Measurements from ENCODE around the gene ADAMTS9.

The ADAMTS9 gene

DNA sequence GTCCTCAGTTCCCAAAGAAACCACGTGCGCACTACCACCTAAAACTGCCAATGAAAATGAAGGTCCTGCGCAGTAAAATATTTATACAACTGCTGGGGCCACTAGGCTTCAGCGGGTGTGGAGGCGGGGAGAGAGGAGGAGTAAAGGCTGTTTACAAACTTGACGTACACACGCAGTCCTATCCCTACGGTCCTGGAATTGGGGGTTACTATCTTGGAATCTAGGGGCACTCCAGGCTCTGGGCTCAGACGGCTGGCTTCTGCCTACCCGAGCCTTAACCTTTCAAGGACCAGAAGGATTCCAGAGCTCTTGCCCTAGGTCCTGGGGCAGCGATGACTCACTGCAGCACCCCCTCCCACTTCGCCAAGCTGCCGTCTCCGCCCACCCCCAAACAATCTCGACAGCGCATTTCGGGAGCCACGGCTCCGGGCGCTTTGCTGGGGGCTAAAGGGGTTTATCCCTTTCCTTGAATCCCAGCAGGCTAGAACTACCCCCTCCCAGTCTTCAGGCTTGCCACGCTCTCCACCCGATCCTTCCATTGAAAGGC, 3.0 kb downstream of the ADAMTS9 start:
- no peak for DNase-seq

DNA sequence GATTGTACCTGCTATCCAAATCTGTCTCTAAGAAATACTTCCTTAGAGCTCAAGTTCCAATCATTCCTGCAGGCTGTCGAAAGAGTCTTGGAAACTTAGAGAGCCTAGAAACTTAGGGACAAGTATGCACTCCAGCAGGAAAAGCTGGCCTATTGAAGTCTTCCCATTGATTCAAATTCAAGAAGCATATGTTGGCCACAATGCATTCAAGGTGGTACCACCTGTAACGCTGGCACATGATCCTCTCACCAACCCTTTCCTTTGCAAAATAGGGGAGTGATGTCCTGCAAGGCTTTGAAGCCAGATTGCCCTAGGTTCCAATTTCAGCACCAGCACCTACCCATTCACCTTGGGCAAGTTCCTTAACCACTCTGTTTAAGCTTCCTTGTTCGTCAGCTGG, 6.0 kb downstream of the ADAMTS9 start:
- DNase-seq: no peak

DNA sequence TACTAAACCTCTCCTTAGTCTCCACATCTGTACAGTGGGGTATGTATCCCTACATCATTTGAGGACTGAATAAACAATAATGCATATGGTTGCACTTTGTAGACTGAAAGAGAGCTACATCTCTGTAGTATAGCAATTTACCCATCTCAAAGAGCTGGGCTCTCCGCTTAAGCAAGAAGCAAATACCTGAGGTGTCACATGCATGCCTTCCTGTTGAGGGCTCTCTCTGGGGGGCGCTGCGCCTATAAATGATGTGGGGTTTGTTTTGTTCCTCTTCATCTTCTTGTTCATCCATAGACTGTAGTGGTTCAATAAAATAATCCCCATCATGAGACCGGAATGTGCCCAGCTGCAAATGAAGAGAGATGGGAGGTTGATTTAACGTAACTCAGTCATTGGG, 6.8 kb downstream of the ADAMTS9 start:
- DNase-seq: no peak

DNA sequence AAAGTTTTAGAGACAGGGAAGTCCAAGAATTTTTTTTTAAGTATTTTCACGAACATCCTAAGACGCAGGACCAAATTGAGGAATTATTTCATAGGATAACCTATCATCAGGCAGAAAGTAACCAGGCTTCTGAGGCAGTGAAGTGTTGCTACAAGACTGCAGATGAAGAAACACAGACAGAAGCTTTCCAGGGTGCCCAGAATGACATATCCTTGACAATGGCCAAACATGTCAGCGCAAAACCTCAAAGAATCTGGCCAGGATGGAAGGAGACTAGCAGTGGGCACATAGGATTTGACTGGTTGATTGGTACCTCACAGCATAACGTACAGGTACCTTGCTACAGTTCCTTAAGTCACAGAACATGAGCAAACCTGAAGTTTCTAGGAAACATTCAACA, 7.5 kb downstream of the ADAMTS9 start:
- DNase-seq: no peak

DNA sequence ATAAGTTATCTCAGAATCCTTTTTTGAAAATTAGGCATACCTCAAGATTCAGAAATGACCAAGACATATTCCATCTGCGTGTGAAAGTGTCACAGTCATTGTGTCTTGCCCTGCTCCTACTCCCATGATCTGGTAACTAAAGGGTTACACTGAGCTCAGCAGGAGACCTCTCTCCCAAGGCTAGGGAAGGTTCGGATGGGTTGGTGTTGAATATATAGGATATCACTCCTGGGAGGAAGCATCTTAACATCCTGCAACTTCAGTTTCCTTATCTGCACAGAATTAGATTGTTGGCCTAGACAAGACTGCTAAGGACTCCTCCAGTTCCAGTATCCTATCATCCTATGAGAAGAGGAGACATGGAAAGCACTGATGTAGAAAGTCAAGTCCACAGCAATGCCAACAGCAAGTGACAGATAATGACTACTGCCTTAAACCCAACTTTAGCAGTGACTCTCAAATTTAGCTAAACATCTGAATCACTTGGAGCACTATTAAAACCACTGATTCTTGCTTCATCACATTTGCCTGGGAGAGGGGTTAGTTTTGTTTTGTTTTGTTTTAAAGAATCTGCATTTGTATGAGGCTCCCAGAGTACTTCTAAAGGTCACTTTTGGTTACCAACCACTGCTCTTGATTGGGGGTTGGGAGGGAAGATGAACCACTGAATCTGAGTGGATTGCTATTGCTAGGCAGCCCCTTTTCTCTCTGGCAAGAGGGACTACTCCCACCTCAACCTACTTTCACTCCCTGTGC, 9.7 kb downstream of the ADAMTS9 start:
- no peak for DNase-seq

DNA sequence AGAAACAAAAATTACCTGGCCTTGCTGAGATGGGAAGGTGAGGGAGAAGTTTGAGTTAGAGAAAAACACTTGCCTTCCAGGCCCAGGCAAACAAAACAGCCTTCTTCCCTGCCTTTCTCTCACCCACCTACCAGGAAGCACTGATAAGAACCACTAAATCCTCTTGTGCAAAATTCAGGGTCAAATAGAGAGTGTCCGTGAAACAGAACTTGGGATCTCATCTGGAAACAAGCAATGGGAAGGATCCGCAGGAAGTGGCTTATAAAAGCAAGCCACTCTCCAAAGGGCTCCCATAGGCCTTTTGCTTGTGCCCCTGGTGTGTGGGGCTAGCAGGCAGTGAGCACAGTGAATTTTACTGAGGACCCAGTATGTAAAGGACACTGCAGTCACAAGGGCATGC, 11.0 kb downstream of the ADAMTS9 start:
- no peak for DNase-seq

DNA sequence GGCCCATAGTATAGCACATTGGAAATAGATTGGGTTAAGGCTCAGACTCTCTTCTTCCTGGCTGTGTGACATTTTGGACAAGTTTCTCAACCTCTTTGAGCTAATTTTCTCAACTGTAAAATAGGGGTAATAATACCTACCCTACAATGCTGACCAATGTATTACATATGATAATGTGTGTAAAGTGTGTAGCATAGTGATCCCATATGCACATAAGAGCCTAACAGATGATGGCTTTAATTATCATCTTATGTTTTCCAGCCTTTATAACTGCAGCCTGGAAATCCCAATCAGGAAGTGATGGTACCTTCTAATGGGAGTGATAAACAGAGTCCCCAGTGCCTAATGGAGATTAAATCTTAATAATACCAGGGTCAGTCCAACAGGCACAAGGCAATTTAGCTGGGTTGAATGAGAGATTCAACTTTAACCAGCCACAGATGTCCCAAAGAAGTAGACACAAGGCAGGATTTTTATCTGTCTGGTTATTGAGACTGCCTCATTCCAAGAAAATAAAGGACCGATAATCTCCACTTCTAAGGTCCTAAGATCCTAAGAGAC, 12.0 kb downstream of the ADAMTS9 start:
- DNase-seq: no peak

DNA sequence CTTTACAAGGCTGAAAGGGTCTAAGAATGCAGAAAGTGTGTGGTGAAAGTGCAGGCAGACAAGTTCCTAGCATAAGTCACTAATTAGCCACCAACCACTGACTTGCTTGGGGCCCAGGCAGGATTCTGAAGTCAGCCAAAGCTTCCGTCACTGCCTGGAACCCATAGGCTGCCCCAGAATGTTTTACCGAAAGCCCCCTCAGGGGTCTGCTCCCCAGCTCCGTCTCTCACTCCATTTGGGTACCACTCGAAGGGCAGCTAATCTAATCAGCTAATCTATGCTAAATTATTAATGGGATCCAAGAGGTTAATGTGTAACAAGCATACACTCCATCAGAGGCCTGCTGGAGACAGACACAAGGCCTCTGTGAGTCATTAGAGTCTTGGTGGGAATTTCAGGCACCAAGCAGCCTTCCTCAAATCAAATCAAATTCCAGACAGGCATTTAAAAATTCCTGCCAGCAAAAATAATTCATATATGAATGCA, 13.2 kb downstream of the ADAMTS9 start:
- DNase-seq: no peak

DNA sequence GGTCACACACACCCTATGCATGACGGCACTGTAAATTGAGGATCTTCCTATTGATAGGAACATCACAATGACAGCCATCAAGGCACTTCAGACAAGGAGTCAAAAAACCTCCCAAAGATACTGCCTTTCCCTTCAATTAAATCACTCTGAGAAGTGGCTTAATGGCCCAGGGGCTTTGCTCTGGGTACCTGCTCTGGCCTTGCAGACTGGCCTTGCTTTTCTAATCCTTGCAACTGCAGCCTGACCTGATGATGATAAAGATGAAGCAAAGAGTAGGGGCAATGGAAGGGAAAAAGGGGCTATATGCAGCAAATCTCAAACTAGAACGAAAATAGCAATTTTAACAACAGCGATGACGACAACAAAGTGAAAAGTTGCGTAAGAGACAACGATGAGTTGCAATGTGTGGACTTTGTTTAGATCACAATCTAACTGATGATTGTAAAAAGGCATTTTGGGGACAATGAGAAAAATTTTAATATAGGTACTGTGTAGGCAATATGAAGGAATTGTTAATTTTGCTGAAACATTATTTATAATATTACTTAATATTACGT, 14.6 kb downstream of the ADAMTS9 start:
- no peak for DNase-seq

DNA sequence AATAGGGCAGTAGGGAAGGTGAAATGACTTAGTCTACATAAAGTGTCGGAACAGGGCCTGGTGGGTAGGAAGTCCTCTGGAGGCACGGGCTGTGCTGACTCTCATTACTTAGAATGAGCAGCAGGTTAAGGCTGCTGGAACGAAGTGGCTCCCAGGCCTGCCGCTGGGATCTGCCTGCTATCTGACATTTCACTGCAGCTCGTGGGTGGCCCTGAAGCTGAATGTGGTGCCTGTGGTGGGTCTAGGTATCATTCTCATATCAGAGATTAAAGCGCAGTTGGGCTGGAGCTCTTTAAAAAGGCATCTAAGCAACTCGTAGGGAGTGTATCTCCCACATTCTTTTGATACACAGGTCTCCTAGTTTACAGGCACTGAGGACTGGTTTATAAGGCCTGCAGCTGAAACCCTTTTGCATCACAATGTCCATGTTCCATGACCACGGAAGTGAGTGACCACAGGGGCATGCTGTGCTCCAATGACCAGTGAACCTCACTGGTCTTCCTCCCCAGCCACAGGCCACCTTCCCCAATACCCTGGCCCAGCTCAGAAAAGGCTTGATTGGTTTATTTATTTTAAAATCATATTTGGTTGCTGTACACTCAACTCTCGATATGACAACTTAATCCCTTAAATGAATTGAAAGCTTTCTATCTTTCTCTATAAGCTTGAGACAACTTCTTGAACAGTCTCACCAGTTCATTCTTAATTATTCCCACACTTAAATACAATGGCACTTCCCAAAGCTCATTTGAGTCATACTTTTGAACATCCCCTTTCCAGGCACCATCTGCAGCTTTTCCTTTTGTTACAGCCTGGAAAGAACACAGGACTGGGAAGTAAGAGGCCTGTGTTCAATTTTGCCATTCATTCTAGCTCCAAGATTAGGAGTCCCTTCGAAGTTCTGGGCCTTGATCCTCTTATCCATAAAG, 19.0 kb downstream of the ADAMTS9 start:
- no peak for DNase-seq

DNA sequence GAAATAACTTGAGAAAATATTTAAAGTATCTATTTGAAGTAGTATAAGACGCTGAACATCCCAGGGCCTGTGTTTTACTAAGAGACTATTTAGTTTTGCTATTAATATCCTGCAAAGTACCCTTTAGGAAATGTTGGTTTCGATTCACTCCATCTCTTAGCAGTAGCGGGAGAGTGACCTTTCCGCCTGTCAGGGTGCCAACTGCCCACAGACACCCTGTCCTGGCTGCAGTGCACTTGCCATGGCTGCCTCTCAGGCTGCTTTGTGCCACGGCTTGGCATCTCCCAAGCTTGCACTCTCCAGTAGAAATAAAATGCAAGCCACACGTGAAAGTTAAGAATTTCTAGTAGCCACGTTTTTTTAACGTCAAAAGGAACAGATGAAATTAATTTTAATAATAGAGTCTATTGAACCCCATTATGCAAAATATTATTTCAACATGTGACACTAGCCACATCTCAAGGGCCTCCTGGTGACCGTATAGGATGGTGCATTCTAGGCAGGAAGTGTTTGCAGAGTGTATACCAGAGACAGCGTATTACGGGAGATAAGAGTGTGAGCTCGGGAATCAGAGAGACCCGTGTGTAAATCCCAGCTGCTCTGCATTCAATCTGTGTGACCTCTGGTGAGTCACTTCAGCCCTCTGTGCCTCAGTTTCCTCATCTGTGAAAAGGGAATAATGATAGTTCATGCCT, 19.8 kb downstream of the ADAMTS9 start:
- no peak for DNase-seq

DNA sequence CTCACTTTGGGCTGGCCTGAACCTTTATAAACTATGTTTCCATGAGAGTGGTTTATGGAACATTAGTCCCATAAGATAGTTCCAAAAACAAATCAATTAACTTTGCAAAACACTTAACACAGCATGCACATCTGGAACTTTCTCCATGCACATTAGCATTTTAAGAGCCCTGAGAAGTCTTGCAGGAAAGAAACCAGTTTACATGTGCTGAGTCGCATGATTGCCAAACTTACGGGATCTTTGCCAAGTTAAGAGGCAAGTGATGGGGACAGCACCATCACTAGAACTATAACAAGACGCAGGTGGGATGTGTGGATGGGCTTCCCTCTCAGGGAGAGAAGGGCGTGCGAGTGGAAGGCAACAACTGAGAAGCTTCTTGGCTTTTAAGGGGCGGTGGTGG, 20.7 kb downstream of the ADAMTS9 start:
- DNase-seq: no peak

DNA sequence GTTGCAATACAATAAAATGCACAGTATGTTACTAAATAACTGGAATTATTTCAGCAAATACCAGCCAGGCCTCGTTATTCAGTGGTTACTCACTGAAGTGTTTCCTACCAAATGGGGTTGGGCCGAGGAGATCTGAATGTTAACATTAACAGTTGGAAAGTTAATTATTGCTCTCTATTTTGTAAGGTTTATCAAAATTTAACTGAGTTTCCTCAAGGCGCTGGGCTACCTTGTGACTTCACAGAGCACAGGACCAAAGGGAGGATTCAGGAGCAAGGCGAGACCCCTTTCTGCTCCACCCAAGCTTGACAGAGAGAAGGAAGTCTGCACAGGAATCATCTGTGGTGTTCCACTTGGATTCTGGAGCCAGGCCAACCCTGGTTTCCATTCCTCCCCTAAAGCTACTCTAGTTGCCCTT, 21.6 kb downstream of the ADAMTS9 start:
- DNase-seq: no peak

DNA sequence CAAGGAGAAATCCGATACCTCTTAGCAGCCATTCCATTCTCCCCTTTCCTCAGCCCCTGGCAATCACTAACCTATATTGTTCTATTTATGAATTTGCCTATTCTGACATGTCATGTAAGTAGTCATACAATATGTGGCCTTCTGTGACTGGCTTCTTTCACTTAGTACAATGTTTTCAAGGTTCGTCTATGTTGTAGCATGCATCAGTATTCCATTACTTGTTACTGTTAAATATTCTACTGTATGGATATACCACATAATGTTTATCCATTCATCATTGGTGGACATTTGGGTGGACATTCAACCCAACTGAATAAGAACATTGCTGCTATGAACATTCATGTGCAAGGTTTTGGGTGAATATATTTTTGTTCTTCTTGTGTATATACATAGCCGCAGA, 23.4 kb downstream of the ADAMTS9 start:
- DNase-seq: no peak

DNA sequence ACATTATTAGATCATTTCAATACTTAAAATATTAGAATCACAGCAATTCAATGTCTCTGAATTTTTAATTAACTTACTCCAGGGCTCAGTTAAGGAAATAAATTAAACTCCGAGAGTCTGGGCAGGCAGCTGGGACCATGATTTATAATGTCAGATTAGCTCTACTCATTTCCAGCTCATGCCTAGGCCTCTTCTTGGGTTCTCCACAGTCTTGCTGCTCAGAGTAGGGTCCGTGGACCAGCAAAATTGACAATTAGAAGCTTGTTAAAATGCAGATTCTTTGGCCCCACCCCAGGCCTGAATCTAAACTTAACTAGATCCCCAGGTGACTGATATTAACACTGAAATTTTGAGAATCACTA, 28.2 kb downstream of the ADAMTS9 start:
- no peak for DNase-seq

DNA sequence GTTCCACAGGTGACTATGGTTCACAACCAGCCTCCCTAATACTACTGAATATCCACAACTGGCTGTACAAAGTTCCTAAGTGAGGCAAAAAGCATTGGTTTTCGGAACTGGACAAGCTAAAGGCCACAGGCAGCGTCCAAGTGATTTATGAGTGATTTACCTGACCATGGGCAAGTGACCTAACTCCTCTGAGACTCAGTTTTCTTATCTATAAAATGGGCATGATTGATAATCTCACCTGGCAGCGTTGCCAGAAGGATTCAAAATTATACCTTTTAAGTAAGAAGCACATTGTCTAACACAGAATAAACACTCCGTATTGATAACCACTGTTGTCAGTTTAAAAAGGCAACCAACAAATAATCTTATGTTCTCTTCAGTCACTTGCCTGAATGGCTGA, 29.8 kb downstream of the ADAMTS9 start:
- DNase-seq: no peak

DNA sequence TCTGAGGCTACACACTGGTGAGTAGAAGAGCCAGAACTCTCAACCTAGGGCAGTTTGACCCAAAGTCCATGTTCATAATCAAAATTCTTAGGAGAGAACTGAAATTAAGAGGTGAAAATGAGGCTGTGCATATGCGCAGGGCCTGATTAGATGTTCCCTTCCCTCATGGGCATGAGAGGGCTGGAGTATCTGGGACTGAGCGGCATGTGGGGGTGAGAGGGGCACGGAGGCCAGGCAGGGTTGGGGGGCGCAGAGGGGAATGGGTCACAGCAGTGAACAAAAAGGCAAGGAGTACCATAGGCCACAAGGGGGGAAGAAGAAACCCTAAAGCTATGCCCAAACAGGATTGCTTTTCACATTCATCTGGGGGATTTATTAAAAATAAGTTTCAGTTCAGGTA, 31.3 kb downstream of the ADAMTS9 start:
- DNase-seq: no peak

DNA sequence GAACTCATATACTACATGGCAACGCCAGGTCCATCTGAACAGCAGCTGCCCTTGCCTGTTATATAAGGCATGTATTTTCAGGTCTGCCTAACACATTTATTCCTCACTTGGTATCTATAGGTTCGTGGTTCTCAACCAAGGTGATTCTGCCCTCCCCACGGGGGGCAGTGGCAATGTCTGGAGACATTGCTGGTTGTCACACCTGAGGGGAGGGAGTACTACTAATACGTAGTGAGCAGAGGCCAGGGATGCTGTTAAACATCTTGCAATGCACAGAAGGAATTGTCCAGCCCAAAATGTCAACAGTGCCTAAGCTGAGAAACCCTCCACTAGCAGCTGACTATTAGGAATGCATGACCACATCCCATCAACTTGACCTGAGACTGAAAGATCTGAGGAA, 32.6 kb downstream of the ADAMTS9 start:
- DNase-seq: no peak

DNA sequence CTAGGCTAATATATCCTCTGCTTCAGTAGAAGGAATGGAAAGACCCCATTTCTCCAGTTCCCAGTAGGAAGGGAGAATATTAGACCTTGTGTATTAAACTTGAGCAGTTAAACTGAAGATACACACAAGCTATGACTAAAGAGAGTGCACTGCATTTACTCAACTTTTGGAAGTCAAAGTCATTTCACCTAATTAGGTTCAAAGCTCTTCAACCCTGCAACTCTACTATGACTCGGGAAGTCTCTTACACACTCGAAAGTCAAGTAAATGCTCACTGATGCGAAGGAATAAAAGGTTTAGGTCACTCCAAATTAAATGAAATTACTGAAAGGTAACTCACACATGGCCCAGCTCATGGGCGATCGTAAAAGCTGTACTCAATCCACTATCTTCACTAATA, 33.8 kb downstream of the ADAMTS9 start:
- DNase-seq: no peak

DNA sequence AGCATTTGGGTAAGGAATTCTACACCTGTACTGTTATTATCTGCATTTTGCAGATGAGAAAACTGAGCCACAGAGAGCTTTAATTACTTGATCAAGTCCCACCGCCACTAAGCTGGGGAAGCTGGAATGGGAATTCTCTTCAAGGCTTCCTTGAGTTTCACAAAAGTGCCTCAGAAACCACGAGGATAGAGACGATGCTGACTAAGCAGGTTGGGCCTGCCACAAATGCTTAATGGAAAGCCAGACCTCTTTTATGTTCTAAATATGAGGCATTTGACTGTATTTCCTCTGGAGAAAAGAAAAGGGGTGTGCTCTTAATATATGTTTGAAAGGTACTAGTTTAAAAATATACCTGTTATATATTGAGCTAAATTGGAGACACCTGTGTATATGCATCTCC, 34.7 kb downstream of the ADAMTS9 start:
- DNase-seq: no peak

DNA sequence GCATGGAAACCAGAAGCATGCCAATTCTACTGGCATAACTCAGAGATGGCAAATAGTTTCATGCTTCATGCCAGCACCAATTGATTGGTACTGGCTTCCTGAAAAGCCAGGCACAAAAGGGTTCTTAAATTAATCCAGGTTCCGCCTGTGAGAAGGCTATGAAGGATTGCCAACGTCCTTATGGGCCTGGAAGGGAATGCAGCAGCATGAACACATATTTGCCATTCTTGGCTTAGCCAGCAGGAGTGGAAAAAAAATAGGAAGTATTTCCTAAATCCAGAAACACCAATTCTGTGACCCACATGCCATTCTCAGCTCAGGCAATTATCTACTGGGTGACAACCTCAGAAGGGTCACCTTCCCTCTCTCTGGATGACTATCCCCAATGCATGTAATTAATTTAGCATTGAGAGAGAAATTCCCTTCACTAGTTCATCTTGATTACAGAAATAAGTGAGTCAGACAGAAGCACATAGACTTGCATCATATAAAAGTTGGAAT, 36.0 kb downstream of the ADAMTS9 start:
- DNase-seq: no peak

DNA sequence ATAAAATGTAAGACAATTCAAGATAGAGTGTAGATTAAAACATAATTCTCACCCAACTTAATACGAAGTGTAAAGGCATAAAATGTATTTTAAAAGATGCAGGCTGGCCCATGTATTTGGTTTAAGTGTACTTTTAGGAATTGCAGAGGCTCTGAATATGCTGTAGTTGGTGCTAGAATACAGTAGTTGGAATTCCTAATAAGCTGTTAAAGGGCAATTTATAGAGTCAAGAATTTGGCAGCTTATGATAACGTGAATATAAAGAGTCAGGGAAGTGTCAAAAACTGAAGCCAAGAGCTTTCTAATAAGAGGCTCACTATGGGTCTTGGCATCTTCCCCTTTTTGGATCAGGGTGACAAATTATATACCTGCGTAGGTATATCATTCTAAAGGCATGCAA, 36.5 kb downstream of the ADAMTS9 start:
- no peak for DNase-seq
